ENCODE measurements around the gene GRK1.
"Not testable (repeated sequence)": the region's sequence is repeated elsewhere in the genome, so short reads cannot be mapped to it uniquely, and the experiment has no call there.

The GRK1 gene

GRCh38 chr13:113747291-113747833, 80.3 kb downstream of the GRK1 start:
- intact Hi-C loops (cut with DNase I) = no loop called here
- peak in 3 of 42 donors; percentile 12 to 24 (median 23) for DNase-seq

- intact Hi-C loops (cut with DNase I) = no loop called here
- DNase-seq = peak in 2 of 42 donors; percentile 7 to 25
These were observed 81.3 kb downstream of the GRK1 start for GRCh38 chr13:113748101-113748861.

DNA sequence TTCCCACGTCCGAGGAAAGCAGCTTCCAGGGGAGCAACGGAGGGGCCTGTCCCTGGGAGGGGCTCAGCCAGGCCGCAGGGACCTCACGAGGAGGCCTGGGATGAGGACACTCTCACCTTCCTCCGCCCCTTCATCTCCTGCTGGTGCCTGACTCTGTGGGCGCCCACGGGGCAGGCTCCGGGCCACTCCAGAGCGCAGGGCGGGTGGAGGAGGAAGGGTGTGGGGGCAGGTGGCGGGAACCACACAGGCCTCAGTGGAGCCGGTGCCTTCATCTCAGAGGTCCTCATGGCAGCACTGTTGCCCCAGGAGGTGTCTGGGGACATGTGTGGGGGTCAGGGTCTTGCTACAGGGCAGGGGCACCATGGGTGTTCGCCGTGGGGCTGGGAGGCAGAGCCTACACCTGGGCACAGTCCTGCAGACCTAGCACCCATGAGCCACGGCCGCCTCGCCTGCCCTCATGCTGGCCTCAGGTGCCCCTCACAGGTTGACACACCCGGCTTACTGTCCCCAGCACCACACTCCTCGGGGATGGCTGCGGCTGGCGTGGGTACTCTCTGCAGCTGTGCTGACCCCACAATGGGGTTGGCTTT, 81.9 kb downstream of the GRK1 start:
- intact Hi-C loops (cut with DNase I) = no loop called here
- peak in 2 of 42 donors; percentile 17 to 19 for DNase-seq

GRCh38 chr13:113749507-113749906, 82.5 kb downstream of the GRK1 start:
- DNase-seq = no peak
- intact Hi-C loops (cut with DNase I) = no loop called here

- DNase-seq = peak in 10 of 42 donors; percentile 29 to 60 (median 45)
- intact Hi-C loops (cut with DNase I) = no loop called here
These were observed 82.9 kb downstream of the GRK1 start for GRCh38 chr13:113749967-113750366.

- DNase-seq = peak in 1 of 42 donors; percentile 5
- intact Hi-C loops (cut with DNase I) = no loop called here
These were observed 83.8 kb downstream of the GRK1 start for GRCh38 chr13:113750554-113751399.

DNA sequence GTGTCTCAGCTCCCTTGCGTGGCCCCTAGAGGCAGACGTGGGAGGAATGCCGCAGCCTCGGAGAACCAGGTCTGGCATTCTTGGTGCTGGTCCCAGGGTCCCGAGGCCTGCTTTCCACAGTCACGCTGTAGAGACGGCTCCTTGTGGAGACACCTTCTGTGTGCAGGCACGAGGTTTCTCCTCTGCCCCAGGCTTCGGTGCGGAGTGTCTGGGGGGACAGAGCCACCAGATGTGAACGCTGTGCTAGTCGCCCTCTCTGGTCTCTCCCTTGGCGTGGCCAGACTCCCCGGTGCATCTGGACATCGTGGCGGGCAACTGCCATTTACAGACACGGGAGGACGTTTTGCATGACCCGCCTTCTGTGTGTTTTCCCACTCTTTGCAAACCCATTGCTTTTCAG, 84.5 kb downstream of the GRK1 start:
- intact Hi-C loops (cut with DNase I) = no loop called here
- DNase-seq = peak in 1 of 42 donors; percentile 27

- peak in 6 of 42 donors; percentile 20 to 50 (median 34) for DNase-seq
- intact Hi-C loops (cut with DNase I) = not testable (repeated sequence)
These were observed 85.4 kb downstream of the GRK1 start for GRCh38 chr13:113752211-113752986.

- intact Hi-C loops (cut with DNase I) = no loop called here
- peak in 1 of 42 donors; percentile 26 for DNase-seq
These were observed 86.2 kb downstream of the GRK1 start for GRCh38 chr13:113753171-113753570.

- DNase-seq = peak in 2 of 42 donors; percentile 3 to 20
- intact Hi-C loops (cut with DNase I) = no loop called here
These were observed 87.2 kb downstream of the GRK1 start for GRCh38 chr13:113754242-113754641.

DNA sequence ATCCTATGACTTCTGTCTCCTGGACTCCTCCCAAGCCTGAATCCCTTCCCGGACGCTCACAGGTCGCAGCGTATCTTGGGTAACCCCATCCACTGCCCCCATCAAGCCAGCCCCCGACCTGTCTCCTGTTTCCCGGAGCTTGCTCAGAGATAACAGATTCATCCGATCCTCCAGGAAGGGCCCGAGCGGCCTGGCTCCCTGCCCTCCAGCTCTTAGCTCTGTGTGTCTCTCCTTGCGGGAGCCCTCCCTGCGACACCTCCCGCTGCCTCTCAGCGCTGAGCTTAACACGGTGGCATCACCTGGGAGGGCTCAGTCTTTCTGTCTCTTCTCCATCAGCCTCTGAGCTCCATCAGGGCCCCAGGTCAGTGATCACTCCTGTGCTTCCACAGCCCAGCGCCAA, 87.7 kb downstream of the GRK1 start:
- DNase-seq = peak in 2 of 42 donors; percentile 7 to 13
- intact Hi-C loops (cut with DNase I) = no loop called here

GRCh38 chr13:113756441-113757097, 89.5 kb downstream of the GRK1 start:
- intact Hi-C loops (cut with DNase I) = no loop called here
- DNase-seq = peak in 1 of 42 donors; percentile 3

DNA sequence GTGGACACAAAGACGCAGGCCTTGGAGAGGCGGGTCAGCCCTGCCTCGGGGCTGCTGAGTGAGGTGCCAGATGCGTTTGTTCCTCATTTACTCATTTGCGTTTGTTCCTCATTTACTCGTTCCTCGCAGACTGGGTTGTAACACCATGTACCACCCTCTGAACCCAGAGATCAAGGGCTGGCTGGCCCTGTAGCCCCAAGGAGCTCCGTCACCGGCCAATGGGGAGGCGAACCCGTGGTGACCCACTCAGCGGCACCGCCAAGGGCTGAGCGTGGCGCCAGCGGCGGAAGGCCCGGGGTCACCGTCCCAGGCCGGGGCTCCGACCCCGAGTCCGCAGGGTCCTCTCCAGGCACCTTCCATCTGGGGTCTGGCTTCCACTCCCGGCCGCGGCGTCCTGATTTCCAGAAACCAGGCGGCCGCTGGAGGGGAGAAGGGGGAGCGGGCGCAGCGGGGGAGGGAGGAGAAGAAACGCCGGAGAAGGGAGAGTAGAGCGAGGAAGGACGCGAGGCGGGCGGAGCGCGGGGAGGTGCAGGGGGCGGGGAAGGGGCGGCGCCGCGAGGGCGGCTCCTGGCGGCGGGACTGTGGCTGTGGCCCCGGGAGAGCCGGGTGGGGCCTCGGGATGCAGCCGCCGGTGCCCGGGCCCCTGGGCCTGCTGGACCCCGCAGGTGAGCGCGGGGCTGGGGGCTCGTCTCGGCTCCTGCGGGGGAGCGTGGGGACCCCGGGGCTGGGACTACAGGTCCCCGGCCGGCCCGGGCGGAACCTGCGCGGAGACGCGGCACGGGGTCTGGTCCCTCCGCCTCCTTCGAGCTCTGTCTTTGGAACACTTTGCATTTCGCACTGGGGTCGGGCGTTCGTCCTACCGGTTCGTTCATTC, 91.9 kb downstream of the GRK1 start, which contains the start of gene TMEM255B:
Gene TMEM255B, plus strand, starts transcription at position 576 of the 874 bp plus-strand sequence. Its CDS starts 44 bp downstream, at position 620.
- DNase-seq = peak; percentile 22 to 89 (median 76)
- intact Hi-C loops (cut with DNase I) = no loop called here

DNA sequence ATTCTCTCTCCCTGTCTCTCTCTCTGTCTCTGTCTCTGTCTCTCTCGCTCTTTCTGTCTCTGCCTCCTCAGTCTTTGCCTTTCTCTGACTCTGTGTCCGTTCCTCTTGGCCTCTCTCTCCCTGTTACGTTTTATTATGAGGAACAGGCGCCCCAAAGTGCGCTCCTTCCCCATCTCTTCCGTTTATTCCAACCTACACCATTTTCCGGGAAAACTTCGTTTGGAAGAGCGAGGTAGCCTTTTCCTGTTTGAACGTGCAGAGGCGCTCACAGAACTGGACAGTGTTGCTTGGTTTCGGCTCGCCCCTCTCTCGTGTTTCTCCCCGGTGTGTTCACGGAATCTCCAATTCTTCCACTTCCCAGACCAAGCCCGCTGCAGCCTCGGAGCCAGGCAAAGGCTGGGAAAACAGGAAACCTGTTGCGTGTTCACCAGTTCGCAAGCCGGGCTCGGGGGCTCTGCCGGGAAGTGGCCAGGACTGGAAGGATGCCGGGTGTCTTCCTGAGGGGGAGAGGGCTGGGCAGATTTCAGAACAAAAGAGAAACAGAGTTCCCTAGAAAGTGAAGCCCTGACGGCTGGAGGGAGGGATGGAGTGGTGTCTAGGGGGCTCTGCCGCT, 92.6 kb downstream of the GRK1 start:
- peak in 5 of 42 donors; percentile 11 to 41 (median 17) for DNase-seq
- intact Hi-C loops (cut with DNase I) = no loop called here

- intact Hi-C loops (cut with DNase I) = no loop called here
- DNase-seq = peak in 1 of 42 donors; percentile 7
These were observed 94.1 kb downstream of the GRK1 start for GRCh38 chr13:113761136-113761535.

GRCh38 chr13:113762075-113762474, 95.1 kb downstream of the GRK1 start:
- intact Hi-C loops (cut with DNase I) = no loop called here
- no peak for DNase-seq

GRCh38 chr13:113762538-113762937, 95.5 kb downstream of the GRK1 start:
- peak in 25 of 42 donors; percentile 15 to 81 (median 55) for DNase-seq
- intact Hi-C loops (cut with DNase I) = no loop called here
